K562 (cell line): ENCODE measurements around the gene KCNG1. TPM values are rescaled to one million over a fixed set of nuclear protein-coding genes. Genes with fewer than 3 reads are reported as not detected.
A peak's percentile ranks its signal among the peaks of the same experiment; 100 is the strongest.

Experiments
- CSDE1 ChIP-seq, 2 experiments: fragments of 450-650 bp; IDR thresholded peaks; 2 replicates each; pipeline ENCODE4 v1.6.1; 2016; ENCODE audit warnings: mild to moderate bottlenecking in 1 of 2
- CTBP1 ChIP-seq: fragments of 450-650 bp; IDR thresholded peaks from 2 replicates; pipeline ENCODE4 v1.6.1; 2016; ENCODE audit warnings: borderline replicate concordance
- DNMT1 ChIP-seq: fragments of 450-650 bp; IDR thresholded peaks from 2 replicates; pipeline ENCODE4 v1.6.1; 2016; ENCODE audit warnings: antibody characterized with exemption, mild to moderate bottlenecking
- FOXJ3 ChIP-seq: sonication (generic); formaldehyde crosslinking; IDR thresholded peaks from 2 replicates; pipeline ENCODE4 v1.4.0; 2020; ENCODE audit warnings: mild to moderate bottlenecking, missing genetic modification reagents
- HNRNPH1 ChIP-seq: fragments of 200-400 bp; formaldehyde crosslinking; optimal IDR thresholded peaks from 2 replicates; pipeline ENCODE3; 2017; ENCODE audit warnings: low read depth, mild to moderate bottlenecking, low read length, moderate library complexity
- KLF10 ChIP-seq: fragments of 250-450 bp; sonication (Bioruptor Pico); IDR thresholded peaks from 2 replicates; pipeline ENCODE4 v1.6.1; 2021; ENCODE audit warnings: matching md5 sums
- LARP7 ChIP-seq: fragments of 450-650 bp; IDR thresholded peaks from 2 replicates; pipeline ENCODE4 v1.6.1; 2016
- NRF1 ChIP-seq, 2 experiments: fragments of 450-650 bp; IDR thresholded peaks in 1 of 2; conservative IDR thresholded peaks in 1 of 2; 2 replicates each; pipeline ENCODE4 v1.6.1; 2014; ENCODE audit warnings: mild to moderate bottlenecking in 2 of 2
- PATZ1 ChIP-seq: fragments of 250-450 bp; sonication (Bioruptor Pico); IDR thresholded peaks from 2 replicates; pipeline ENCODE4 v1.5.0; 2020; ENCODE audit warnings: mild to moderate bottlenecking, borderline replicate concordance
- THAP12 ChIP-seq: fragments of 250-450 bp; sonication (Bioruptor Pico); IDR thresholded peaks from 2 replicates; pipeline ENCODE4 v1.9.0; 2021; ENCODE audit warnings: mild to moderate bottlenecking, inconsistent platforms
- TSC22D4 ChIP-seq: fragments of 450-650 bp; IDR thresholded peaks from 2 replicates; pipeline ENCODE4 v1.6.1; 2016; ENCODE audit warnings: missing genetic modification characterization, missing biosample characterization, control low read depth
- ZNF407 ChIP-seq: fragments of 450-650 bp; IDR thresholded peaks from 2 replicates; pipeline ENCODE4 v1.6.1; 2016; ENCODE audit warnings: low read depth
- polyA plus RNA-seq, 8 experiments: library from polyadenylated mRNA; depleted of rRNA in 4 of 8; stranded (reverse) in 5 of 8; unstranded in 3 of 8; fragments of >200 nt; fragmentation: Nextera tagmentation in 2 of 8; fragmentation: Illumina TruSeq in 1 of 8; extraction: Ambion mirVana in 2 of 8; extraction: Trizol in 1 of 8; gene quantifications; 2 replicates each; pipeline versions ENCODE4 v1.2.1 to v1.2.3, GENCODE V29; 2011 to 2014; ENCODE audit warnings: inconsistent platforms in 1 of 8, missing spikeins in 1 of 8
- total RNA-seq, 7 experiments: library from RNA; depleted of rRNA in 6 of 7; stranded (reverse); fragments of >200 nt in 6 of 7; fragmentation: Illumina TruSeq in 2 of 7; extraction: Trizol in 2 of 7; gene quantifications; 2 replicates each; pipeline versions ENCODE4 v1.2.1 to v1.2.3, GENCODE V29; 2011 to 2021; ENCODE audit warnings: low replicate concordance in 1 of 7

The KCNG1 gene
- total and polyA plus RNA-seq, 9 of the 15 experiments (the other 6 are each of a cell fraction or from before 2014, with no cell fraction given), result 0.06 to 1.5 (median 0.22) TPM; not detected in 2

- TF ChIP-seq THAP12 (CRISPR knock-in tag), result 0 out of 2 replicates have a peak, but pooled peaks have one; percentile 34
- TF ChIP-seq FOXJ3 (CRISPR knock-in tag), result no peak
- no peak for TF ChIP-seq CSDE1 (IDR thresholded peaks at IDR 0.05)
- TF ChIP-seq ZNF407, result no peak
- TF ChIP-seq DNMT1, result no peak
- no peak for TF ChIP-seq HNRNPH1
- TF ChIP-seq LARP7, result no peak
- TF ChIP-seq CTBP1, result no peak; the same call in 1 of the 2 replicates
- TF ChIP-seq NRF1 (conservative IDR thresholded peaks at IDR 0.05 in 1 of 2, IDR thresholded peaks at IDR 0.05 in 1 of 2), result peak in 1 of 2 experiments; percentile 8; a peak in 1 of 4 replicates
- TF ChIP-seq KLF10, result no peak
- TF ChIP-seq PATZ1 (CRISPR knock-in tag), result no peak
- TF ChIP-seq TSC22D4 (tag), result no peak
Observed at GRCh38 chr20:50957798-50958614, 64.9 kb downstream of the KCNG1 start, which contains the start of gene DPM1 (continued).
